Thyroid gland (tissue), 4 donors: Measurements from ENCODE around the gene HINT3. TPM values are rescaled to one million over a fixed set of nuclear protein-coding genes. Genes with fewer than 3 reads are reported as not detected.

Source experiments
- DNase-seq, 2 donors: peaks; one replicate each; pipeline ENCODE4 v3.0.0-alpha.2; 2019
- H3K27ac ChIP-seq, 3 donors: fragments of 200-600 bp; sonication (generic); 1 replicate in 2 of 3; 2 replicates in 1 of 3; pipeline ENCODE4 v1.5.1; 2016 to 2019; ENCODE audit warnings: mild to moderate bottlenecking in 1 of 3, moderate library complexity in 1 of 3
- H3K27me3 ChIP-seq: fragments of 200-600 bp; sonication (generic); one replicate; pipeline ENCODE4 v1.5.1; 2019
- H3K36me3 ChIP-seq, 2 donors: fragments of 200-600 bp; sonication (generic); one replicate each; pipeline ENCODE4 v1.5.1; 2016 to 2019
- H3K4me1 ChIP-seq, 2 donors: fragments of 200-600 bp; sonication (generic); one replicate each; pipeline ENCODE4 v1.5.1; 2017 to 2019
- H3K4me3 ChIP-seq, 3 donors: fragments of 200-600 bp; sonication (generic); replicated peaks in 1 of 3; 1 replicate in 2 of 3; 2 replicates in 1 of 3; pipeline ENCODE4 v1.5.1; 2016; ENCODE audit warnings: mild to moderate bottlenecking in 1 of 3
- H3K9me3 ChIP-seq: fragments of 200-600 bp; sonication (generic); one replicate; pipeline ENCODE4 v1.5.1; 2017
- CTCF ChIP-seq, 6 experiments: fragments of 200-600 bp in 3 of 6; fragments of 450-650 bp in 3 of 6; sonication (generic) in 3 of 6; IDR thresholded peaks; one replicate each; pipeline ENCODE4 v1.5.1; 2016 to 2019; ENCODE audit warnings: antibody characterized with exemption in 6 of 6, mild to moderate bottlenecking in 2 of 6, inconsistent platforms in 1 of 6, moderate library complexity in 1 of 6
- POLR2A ChIP-seq, 2 donors: fragments of 450-650 bp; IDR thresholded peaks; one replicate each; pipeline ENCODE4 v1.6.1; 2017; ENCODE audit warnings: antibody characterized with exemption in 2 of 2, mild to moderate bottlenecking in 2 of 2, moderate library complexity in 1 of 2
- WGBS, 2 donors: methylation state at CpG; one replicate each; pipeline ENCODE4 v1.1.5; 2017; 5-methylcytosine and 5-hydroxymethylcytosine counted together
- intact Hi-C: fragments of 100-400 bp; cut with DNase I; formaldehyde crosslinking; loops from one replicate; pipeline ENCODE4 v1.15.1; 2023
- total RNA-seq, 4 donors: library from RNA; depleted of rRNA; stranded (reverse); fragments of >200 nt; gene quantifications; one replicate each; pipeline ENCODE4 v1.2.3, GENCODE V29; 2016

Gene HINT3
- total RNA-seq, 4 donors from 2014 or later = 21.5 to 32.5 (median 26.3) TPM

DNA sequence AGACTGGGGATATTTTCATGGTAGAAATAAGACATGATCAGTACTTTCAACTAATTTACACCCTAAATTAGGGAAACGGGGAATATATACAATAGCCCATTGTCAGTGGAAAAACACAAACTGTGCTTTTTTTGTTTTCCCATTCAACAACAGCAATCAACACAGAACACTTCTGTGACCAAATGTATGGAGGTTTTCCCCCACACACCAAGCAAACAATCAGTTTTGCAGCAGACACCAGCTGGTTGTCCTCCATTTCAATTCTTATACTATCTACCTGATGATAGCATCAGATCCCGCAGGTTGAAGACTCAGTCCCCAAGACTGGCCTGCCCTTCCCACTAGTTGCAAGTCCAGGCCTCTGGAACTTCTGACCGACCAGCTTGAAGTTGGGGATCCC, 4.5 kb downstream of the HINT3 start:
- H3K4me3 ChIP-seq = no peak overlapping the region
- no peak overlapping the region for H3K27ac ChIP-seq
- H3K27me3 ChIP-seq = no peaks in the 10 kb centered on the region
- 80 to 88% methylated on average over 3 of the region's 3 CpGs for WGBS, 2 donors
- intact Hi-C loops = no loop called here
- H3K4me1 ChIP-seq = peaks cover 0 to 13% of the 10 kb centered on the region in 2 donors
- no peaks in the 10 kb centered on the region for H3K9me3 ChIP-seq
- TF ChIP-seq CTCF (IDR thresholded peaks at IDR 0.05) = no peak
- TF ChIP-seq POLR2A (IDR thresholded peaks at IDR 0.05) = no peak
- H3K36me3 ChIP-seq = no peaks in the 10 kb centered on the region
- DNase-seq = no peak

- no peak for TF ChIP-seq CTCF (IDR thresholded peaks at IDR 0.05)
- no peak for TF ChIP-seq POLR2A (IDR thresholded peaks at IDR 0.05)
- no peaks in the 10 kb centered on the region for H3K27me3 ChIP-seq
- H3K27ac ChIP-seq = no peak overlapping the region
- 84 to 88% methylated on average over 8 of the region's 8 CpGs for WGBS, 2 donors
- no peaks in the 10 kb centered on the region for H3K9me3 ChIP-seq
- peaks cover 0 to 9% of the 10 kb centered on the region in 2 donors for H3K4me1 ChIP-seq
- DNase-seq = no peak
- intact Hi-C loops = no loop called here
- H3K36me3 ChIP-seq = no peaks in the 10 kb centered on the region
- no peak overlapping the region for H3K4me3 ChIP-seq
Measured at GRCh38 chr6:125962900-125963497, 6.4 kb downstream of the HINT3 start.

DNA sequence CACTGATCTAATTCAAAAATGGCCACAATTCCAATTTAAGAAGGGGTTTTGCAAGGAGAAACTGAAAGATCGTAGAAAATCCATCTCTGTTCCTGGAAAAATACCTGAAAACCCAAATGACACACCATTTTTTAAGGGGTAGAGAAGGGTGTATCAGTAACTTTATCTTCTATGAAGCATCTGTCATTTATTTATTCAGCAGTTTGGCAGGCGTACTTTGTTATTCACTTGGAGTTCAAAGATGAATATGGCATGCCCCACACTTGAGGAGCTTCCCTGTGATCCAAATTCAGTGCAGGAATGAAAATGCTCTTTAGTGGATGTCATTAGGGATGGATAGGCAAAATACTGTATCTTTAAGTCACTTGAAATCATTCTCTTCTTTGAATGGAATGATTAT, 7.2 kb downstream of the HINT3 start:
- Histone ChIP-seq H3K9me3 (no peaks in the 10 kb centered on the region), H3K27me3 (no peaks in the 10 kb centered on the region), H3K4me3 (no peak overlapping the region), H3K27ac (no peak overlapping the region), H3K4me1 (peaks cover 0 to under 1% of the 10 kb centered on the region in 2 donors), H3K36me3 (no peaks in the 10 kb centered on the region)
- no peak for DNase-seq
- 95 to 98% methylated on average over 2 of the region's 2 CpGs for WGBS, 2 donors
- TF ChIP-seq CTCF (IDR thresholded peaks at IDR 0.05) (no peak), POLR2A (IDR thresholded peaks at IDR 0.05) (no peak)
- intact Hi-C loops = no loop called here

- DNase-seq = no peak
- Histone ChIP-seq H3K27me3 (no peaks in the 10 kb centered on the region), H3K27ac (no peak overlapping the region), H3K4me3 (no peak overlapping the region), H3K4me1 (no peaks in the 10 kb centered on the region), H3K36me3 (no peaks in the 10 kb centered on the region), H3K9me3 (no peaks in the 10 kb centered on the region)
- intact Hi-C loops = no loop called here
- WGBS, 2 donors = 96 to 98% methylated on average over 1 of the region's 1 CpG
- TF ChIP-seq CTCF (IDR thresholded peaks at IDR 0.05) (no peak), POLR2A (IDR thresholded peaks at IDR 0.05) (no peak)
Measured at GRCh38 chr6:125966569-125966968, 10.0 kb downstream of the HINT3 start.

- no peak for DNase-seq
- no peaks in the 10 kb centered on the region for H3K36me3 ChIP-seq
- H3K9me3 ChIP-seq = no peaks in the 10 kb centered on the region
- H3K4me1 ChIP-seq = no peaks in the 10 kb centered on the region
- no peak overlapping the region for H3K4me3 ChIP-seq
- H3K27ac ChIP-seq = no peak overlapping the region
- intact Hi-C loops = no loop called here
- WGBS, 2 donors = 86 to 91% methylated on average over 2 of the region's 2 CpGs
- H3K27me3 ChIP-seq = no peaks in the 10 kb centered on the region
- TF ChIP-seq CTCF (IDR thresholded peaks at IDR 0.05) = no peak
- no peak for TF ChIP-seq POLR2A (IDR thresholded peaks at IDR 0.05)
Measured at GRCh38 chr6:125968493-125968892, 11.9 kb downstream of the HINT3 start.
